Measurements from ENCODE around the gene MGAT5B.

MGAT5B gene

GRCh38 chr17:76909971-76910760 lies 42.0 kb downstream of the MGAT5B start:
- no peak for DNase-seq

- DNase-seq: peak; percentile 16
Observed at GRCh38 chr17:76911299-76912017, 43.3 kb downstream of the MGAT5B start.

- peak; percentile 90 for DNase-seq
Observed at GRCh38 chr17:76912421-76913164, 44.4 kb downstream of the MGAT5B start.

GRCh38 chr17:76914937-76915336 lies 46.7 kb downstream of the MGAT5B start:
- DNase-seq: no peak

GRCh38 chr17:76915840-76916510 lies 47.8 kb downstream of the MGAT5B start:
- DNase-seq: no peak

GRCh38 chr17:76917829-76918228 lies 49.6 kb downstream of the MGAT5B start:
- DNase-seq: no peak

- no peak for DNase-seq
Observed at GRCh38 chr17:76918811-76919210, 50.6 kb downstream of the MGAT5B start.

GRCh38 chr17:76920364-76921139 lies 52.3 kb downstream of the MGAT5B start:
- no peak for DNase-seq

- no peak for DNase-seq
Observed at GRCh38 chr17:76921340-76922036, 53.3 kb downstream of the MGAT5B start.

GRCh38 chr17:76922084-76922483 lies 53.9 kb downstream of the MGAT5B start:
- DNase-seq: no peak

- no peak for DNase-seq
Observed at GRCh38 chr17:76922967-76923366, 54.8 kb downstream of the MGAT5B start.

GRCh38 chr17:76923491-76923890 lies 55.3 kb downstream of the MGAT5B start:
- no peak for DNase-seq

GRCh38 chr17:76924345-76925342 lies 56.4 kb downstream of the MGAT5B start:
- no peak for DNase-seq

- no peak for DNase-seq
Observed at GRCh38 chr17:76925441-76925891, 57.3 kb downstream of the MGAT5B start.

- DNase-seq: no peak
Observed at GRCh38 chr17:76926237-76926866, 58.1 kb downstream of the MGAT5B start.

GRCh38 chr17:76927577-76927976 lies 59.4 kb downstream of the MGAT5B start:
- no peak for DNase-seq

GRCh38 chr17:76927982-76928381 lies 59.8 kb downstream of the MGAT5B start:
- no peak for DNase-seq

GRCh38 chr17:76929148-76929547 lies 60.9 kb downstream of the MGAT5B start:
- no peak for DNase-seq

GRCh38 chr17:76929601-76930000 lies 61.4 kb downstream of the MGAT5B start:
- DNase-seq: no peak

- DNase-seq: no peak
Observed at GRCh38 chr17:76930107-76930506, 61.9 kb downstream of the MGAT5B start.
